Keratinocyte (primary cell): Measurements from ENCODE around the gene TSLP. TPM values are rescaled to one million over a fixed set of nuclear protein-coding genes. Genes with fewer than 3 reads are reported as not detected.

Source experiments
- DNase-seq: peaks from one replicate; pipeline ENCODE4 v3.0.0-alpha.2; 2011; ENCODE audit warnings: low read depth, missing footprints, low spot score
- FAIRE-seq: peaks from 2 replicates; lab custom pipeline; 2011; peaks lifted over from hg19 to GRCh38; lab: Jason Lieb, UNC
- H2AFZ ChIP-seq: 2 replicates; pipeline ENCODE4 v1.6.0; 2012; ENCODE audit warnings: low read length, control low read depth, inconsistent platforms; ENCODE audit not compliant: control insufficient read depth
- H3K27ac ChIP-seq: 2 replicates; pipeline ENCODE4 v1.5.1; 2011; ENCODE audit warnings: low read length; ENCODE audit not compliant: control insufficient read depth, insufficient read depth
- H3K27me3 ChIP-seq: 3 replicates; pipeline ENCODE4 v1.6.0; 2011; ENCODE audit warnings: low read length; ENCODE audit not compliant: control insufficient read depth, insufficient read depth; ENCODE audit errors: extremely low read depth
- H3K36me3 ChIP-seq, 2 experiments: 2 replicates in 1 of 2; 3 replicates in 1 of 2; pipeline ENCODE4 v1.5.1; 2011; ENCODE audit warnings: low read length in 2 of 2, mild to moderate bottlenecking in 1 of 2; ENCODE audit not compliant: control insufficient read depth in 2 of 2, insufficient read depth in 2 of 2; ENCODE audit errors: extremely low read depth in 1 of 2
- H3K4me1 ChIP-seq: 3 replicates; pipeline ENCODE4 v1.5.1; 2011; ENCODE audit warnings: low read length; ENCODE audit not compliant: control insufficient read depth, insufficient read depth; ENCODE audit errors: extremely low read depth
- H3K4me2 ChIP-seq: 3 replicates; pipeline ENCODE4 v1.6.0; 2011; ENCODE audit warnings: low read depth, low read length; ENCODE audit not compliant: control insufficient read depth, insufficient read depth; ENCODE audit errors: extremely low read depth
- H3K4me3 ChIP-seq, 3 experiments: fragments of 200-600 bp in 1 of 3; sonication (generic) in 1 of 3; 2 replicates in 2 of 3; 3 replicates in 1 of 3; pipeline ENCODE4 v1.5.1; 2011 to 2016; ENCODE audit warnings: low read length in 3 of 3, mild to moderate bottlenecking in 3 of 3, control low read depth in 2 of 3, inconsistent platforms in 1 of 3, low read depth in 1 of 3, mixed read lengths in 1 of 3, mixed run types in 1 of 3, moderate library complexity in 1 of 3; ENCODE audit not compliant: control insufficient read depth in 2 of 3, insufficient read depth in 2 of 3; ENCODE audit errors: extremely low read depth in 1 of 3
- H3K79me2 ChIP-seq: 2 replicates; pipeline ENCODE4 v1.6.0; 2012; ENCODE audit warnings: low read length; ENCODE audit not compliant: control insufficient read depth, insufficient read depth
- H3K9ac ChIP-seq: 3 replicates; pipeline ENCODE4 v1.6.0; 2011; ENCODE audit warnings: low read length; ENCODE audit not compliant: control insufficient read depth, insufficient read depth; ENCODE audit errors: extremely low read depth
- H3K9me1 ChIP-seq: 3 replicates; pipeline ENCODE4 v1.6.0; 2011; ENCODE audit warnings: low read length; ENCODE audit not compliant: control insufficient read depth, insufficient read depth; ENCODE audit errors: extremely low read depth
- H3K9me3 ChIP-seq: 2 replicates; pipeline ENCODE4 v1.5.1; 2012; ENCODE audit warnings: low read depth, low read length; ENCODE audit not compliant: control insufficient read depth
- H4K20me1 ChIP-seq: 3 replicates; pipeline ENCODE4 v1.6.0; 2011; ENCODE audit warnings: low read length; ENCODE audit not compliant: control insufficient read depth, insufficient read depth; ENCODE audit errors: extremely low read depth
- EZH2 ChIP-seq: IDR thresholded peaks from one replicate; pipeline ENCODE4 v1.6.1; 2012; ENCODE audit warnings: inconsistent platforms, mild to moderate bottlenecking, low read length, moderate library complexity
- dilution Hi-C: fragments of 300-500 bp; cut with MboI; formaldehyde crosslinking; loops from one replicate; pipeline ENCODE4 v1.7.0; 2020; ENCODE audit warnings: low sequenced_read_pairs; ENCODE audit not compliant: extremely low pct_ligation_motif_present
- polyA plus RNA-seq, 5 experiments: library from polyadenylated mRNA; depleted of rRNA in 3 of 5; stranded (reverse) in 3 of 5; stranded (forward) in 1 of 5; unstranded in 1 of 5; fragments of >200 nt; gene quantifications; 1 replicate in 1 of 5; 2 replicates in 3 of 5; 3 replicates in 1 of 5; pipeline versions ENCODE4 v1.2.1 to v1.2.3, GENCODE V29; 2011 to 2012; ENCODE audit warnings: missing spikeins in 2 of 5, low read depth in 1 of 5, low replicate concordance in 1 of 5
- TF ChIP-seq, protein P1 (sequence below), 3 experiments: IDR thresholded peaks in 1 of 3; conservative IDR thresholded peaks in 1 of 3; optimal IDR thresholded peaks in 1 of 3; 2 replicates in 2 of 3; 3 replicates in 1 of 3; pipeline versions ENCODE3 to v1.5.1; 2011; ENCODE audit warnings: low read length in 3 of 3, mild to moderate bottlenecking in 3 of 3, moderate library complexity in 2 of 3, control low read depth in 1 of 3, inconsistent platforms in 1 of 3; ENCODE audit not compliant: insufficient read depth in 2 of 3; ENCODE audit errors: extremely low read depth in 1 of 3

Gene TSLP
- polyA plus RNA-seq, 1 donor (not counting 4 experiments of a cell fraction or from before 2014, with no cell fraction given): 1.1 TPM

- Histone ChIP-seq H3K9me1 (no peaks in the 10 kb centered on the region), H3K27me3 (no peaks in the 10 kb centered on the region), H3K36me3 (peaks cover 1 to 7% of the 10 kb centered on the region in 2 experiments), H4K20me1 (no peaks in the 10 kb centered on the region), H2AFZ (no peak overlapping the region), H3K4me2 (no peak overlapping the region), H3K4me3 (no peak overlapping the region), H3K4me1 (peaks cover 11% of the 10 kb centered on the region), H3K9me3 (no peaks in the 10 kb centered on the region), H3K9ac (no peak overlapping the region), H3K79me2 (peaks cover 2% of the 10 kb centered on the region), H3K27ac (no peak overlapping the region)
- dilution Hi-C loops: no loop called here
- no peak for TF ChIP-seq EZH2
- TF ChIP-seq, protein P1, sequence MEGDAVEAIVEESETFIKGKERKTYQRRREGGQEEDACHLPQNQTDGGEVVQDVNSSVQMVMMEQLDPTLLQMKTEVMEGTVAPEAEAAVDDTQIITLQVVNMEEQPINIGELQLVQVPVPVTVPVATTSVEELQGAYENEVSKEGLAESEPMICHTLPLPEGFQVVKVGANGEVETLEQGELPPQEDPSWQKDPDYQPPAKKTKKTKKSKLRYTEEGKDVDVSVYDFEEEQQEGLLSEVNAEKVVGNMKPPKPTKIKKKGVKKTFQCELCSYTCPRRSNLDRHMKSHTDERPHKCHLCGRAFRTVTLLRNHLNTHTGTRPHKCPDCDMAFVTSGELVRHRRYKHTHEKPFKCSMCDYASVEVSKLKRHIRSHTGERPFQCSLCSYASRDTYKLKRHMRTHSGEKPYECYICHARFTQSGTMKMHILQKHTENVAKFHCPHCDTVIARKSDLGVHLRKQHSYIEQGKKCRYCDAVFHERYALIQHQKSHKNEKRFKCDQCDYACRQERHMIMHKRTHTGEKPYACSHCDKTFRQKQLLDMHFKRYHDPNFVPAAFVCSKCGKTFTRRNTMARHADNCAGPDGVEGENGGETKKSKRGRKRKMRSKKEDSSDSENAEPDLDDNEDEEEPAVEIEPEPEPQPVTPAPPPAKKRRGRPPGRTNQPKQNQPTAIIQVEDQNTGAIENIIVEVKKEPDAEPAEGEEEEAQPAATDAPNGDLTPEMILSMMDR (optimal IDR thresholded peaks at IDR 0.05 in 1 of 3, IDR thresholded peaks at IDR 0.05 in 1 of 3, conservative IDR thresholded peaks at IDR 0.05 in 1 of 3; ENCODE audit: extremely low read depth in 1 of 3, insufficient read depth in 2 of 3, low read length in 3 of 3): no peak
- DNase-seq (no peak), FAIRE-seq (no peak)
Measured at GRCh38 chr5:111117136-111117535, 45.6 kb downstream of the TSLP start.

DNA sequence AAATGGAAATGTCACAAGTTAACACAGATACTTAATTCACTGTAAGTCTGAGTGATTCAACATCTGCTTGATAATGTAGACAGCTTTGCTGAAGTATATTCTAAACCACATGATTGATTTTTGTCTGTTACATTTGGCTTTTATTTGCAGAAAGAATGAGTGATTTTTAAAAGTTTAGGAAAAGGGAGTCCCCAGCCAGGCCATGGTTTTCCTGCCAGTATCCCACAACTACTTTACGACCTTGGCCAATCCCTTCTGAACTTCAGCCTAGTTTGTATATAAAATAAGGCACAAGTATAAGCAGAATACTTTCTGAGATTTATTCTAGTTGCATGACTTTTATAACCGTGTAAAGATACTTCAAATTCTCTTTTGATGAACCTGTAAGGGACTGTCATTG, 47.7 kb downstream of the TSLP start:
- FAIRE-seq: peak; percentile 5
- H3K4me2 ChIP-seq: no peak overlapping the region
- dilution Hi-C loops: no loop called here
- no peaks in the 10 kb centered on the region for H3K27me3 ChIP-seq
- no peaks in the 10 kb centered on the region for H4K20me1 ChIP-seq
- no peak overlapping the region for H2AFZ ChIP-seq
- no peaks in the 10 kb centered on the region for H3K9me1 ChIP-seq
- peaks cover 0 to 14% of the 10 kb centered on the region in 2 experiments for H3K36me3 ChIP-seq
- no peak overlapping the region for H3K27ac ChIP-seq
- no peak overlapping the region for H3K4me3 ChIP-seq
- TF ChIP-seq, protein P1 (optimal IDR thresholded peaks at IDR 0.05 in 1 of 3, IDR thresholded peaks at IDR 0.05 in 1 of 3, conservative IDR thresholded peaks at IDR 0.05 in 1 of 3; ENCODE audit: extremely low read depth in 1 of 3, insufficient read depth in 2 of 3, low read length in 3 of 3): no peak
- TF ChIP-seq EZH2: no peak
- no peaks in the 10 kb centered on the region for H3K9me3 ChIP-seq
- no peak for DNase-seq
- no peak overlapping the region for H3K9ac ChIP-seq
- H3K79me2 ChIP-seq: peaks cover 2% of the 10 kb centered on the region
- H3K4me1 ChIP-seq: peaks cover 16% of the 10 kb centered on the region
